Stimulated activated CD4-positive, alpha-beta T cell treated with anti-CD3 and anti-CD28 coated beads, Interleukin-15, amount 100 ng/mL, for 48 hours (primary cell): ENCODE data around the gene SFMBT2.

ENCODE experiments used
- DNase-seq, 2 donors: peaks; one replicate each; pipeline ENCODE4 v3.0.0-alpha.2; 2020; ENCODE audit warnings: low read depth in 2 of 2

The SFMBT2 gene

DNA sequence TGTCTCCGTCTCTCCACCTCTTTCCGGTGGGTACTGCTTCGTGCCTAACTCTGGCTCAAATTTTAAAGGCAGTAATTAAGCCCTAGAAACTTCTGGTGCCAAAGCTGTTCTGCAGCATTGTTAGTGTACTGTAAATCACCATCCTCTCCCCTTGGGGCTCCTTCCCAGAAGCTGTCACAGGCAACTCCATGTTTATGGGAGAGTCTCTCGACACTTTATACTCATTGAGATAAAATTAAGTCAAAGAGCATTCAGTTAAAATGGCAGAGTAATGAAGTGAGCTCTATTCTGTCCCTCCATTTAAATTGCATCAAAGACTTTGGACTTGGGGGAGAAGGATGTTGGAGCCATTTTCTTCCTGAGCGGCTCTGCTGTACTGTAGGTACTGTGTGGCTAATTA, 274.8 kb downstream of the SFMBT2 start:
- DNase-seq, result no peak

DNA sequence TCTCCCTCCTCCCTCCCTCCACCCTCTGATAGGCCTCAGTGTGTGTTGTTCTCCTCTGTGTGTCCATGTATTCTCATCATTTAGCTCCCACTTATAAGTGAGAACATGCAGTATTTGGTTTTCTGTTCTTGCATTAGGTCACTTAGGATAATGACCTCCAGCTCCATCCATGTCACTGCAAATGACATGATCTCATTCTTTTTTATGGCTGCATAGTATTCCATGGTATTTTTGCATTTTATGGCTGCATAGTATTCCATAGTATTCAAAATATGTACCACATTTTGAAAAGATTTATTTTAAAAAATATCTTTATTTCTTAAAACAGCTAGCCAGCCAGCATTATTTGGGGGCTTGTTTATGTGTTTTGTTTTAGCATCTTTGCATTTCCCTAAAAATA, 275.6 kb downstream of the SFMBT2 start:
- no peak for DNase-seq

DNA sequence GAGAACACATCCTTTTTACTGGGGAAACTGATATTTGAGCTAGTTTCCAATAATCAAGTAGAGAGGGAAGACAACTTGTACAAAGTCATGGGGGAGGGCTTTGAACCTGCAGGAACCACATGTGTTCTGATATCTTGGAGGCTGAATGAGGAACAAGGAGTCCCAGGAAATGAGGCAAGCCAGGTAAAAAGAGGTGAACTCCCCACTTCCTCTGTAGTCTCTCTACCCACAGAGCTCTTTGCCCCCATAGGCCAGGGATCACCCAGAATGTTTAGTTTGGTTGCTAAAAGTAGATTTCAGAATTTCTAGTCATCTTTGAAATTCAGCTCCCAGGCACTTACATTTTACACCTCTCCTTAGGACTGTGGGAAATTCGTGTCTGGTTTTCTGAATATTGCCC, 276.4 kb downstream of the SFMBT2 start:
- no peak for DNase-seq

DNA sequence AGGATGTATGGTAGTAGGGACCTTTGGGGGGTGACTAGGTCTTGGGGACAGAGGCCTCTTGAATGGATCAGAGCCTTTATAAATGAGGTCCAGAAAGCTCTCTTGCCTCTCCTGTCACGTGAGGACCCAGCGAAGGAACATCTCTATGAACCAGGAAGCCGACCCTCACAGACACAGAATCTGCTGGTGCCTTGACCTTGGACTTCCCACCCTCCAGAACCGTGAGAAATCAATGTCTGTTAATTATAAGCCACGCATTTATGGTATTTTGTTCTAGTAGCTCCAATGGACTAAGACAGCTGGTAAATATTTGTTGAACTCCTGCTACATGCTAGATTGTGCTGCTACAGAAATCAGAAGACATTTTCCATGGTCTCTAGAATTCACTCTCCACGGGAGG, 276.9 kb downstream of the SFMBT2 start:
- no peak for DNase-seq

DNA sequence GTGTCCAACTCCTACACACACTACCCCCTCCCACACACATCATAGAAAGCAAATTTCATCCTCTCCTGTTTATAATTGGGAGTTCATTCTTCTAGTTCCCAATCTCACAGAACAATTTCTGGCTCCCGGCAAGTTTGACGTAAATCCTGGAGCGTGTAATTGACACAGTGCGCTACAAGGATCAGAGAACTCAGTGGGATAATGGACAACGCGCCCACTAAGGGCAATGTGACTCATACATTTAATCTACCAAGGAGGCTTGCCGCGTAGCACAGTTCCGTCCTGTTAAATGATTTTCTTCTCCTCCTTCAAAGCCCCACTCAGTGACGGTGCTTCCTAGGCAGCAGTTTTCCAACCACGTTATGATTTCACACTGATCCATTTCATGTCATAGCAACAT, 277.6 kb downstream of the SFMBT2 start:
- no peak for DNase-seq

DNA sequence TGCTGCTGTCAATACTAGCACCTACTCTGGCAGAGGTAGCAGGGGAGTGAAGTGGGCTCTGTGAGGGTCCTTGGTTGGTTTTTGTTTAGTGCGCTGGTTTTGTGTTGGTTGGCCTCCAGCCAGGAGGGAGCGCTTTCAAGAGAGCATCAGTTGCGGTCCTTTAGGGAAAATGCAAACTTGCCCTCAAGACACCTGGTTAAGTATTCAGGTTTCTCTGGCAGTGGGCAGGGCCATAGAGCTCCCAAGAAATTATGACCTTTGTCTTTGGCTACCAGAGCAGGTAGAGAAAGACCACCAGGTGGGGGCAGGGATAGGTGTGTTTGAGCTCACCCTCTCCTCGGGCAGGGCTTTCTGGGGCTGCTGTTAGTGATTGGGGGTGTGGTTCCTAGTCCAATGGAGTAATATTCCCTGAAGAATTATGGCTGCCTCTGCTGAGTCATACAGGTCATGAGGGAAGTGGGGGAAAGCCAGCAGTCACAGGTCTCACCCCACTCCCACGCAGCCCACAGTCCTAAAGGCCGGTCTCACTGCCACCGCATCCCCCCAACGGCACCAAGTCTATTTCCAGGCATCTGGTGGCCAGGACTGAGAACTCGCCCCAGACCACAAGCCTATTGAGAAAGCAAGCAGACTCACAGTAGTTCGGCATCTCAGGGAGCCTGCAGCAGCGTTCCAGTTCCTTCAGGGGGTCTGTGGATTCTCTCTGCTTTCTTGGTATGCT, 280.5 kb downstream of the SFMBT2 start:
- no peak for DNase-seq

DNA sequence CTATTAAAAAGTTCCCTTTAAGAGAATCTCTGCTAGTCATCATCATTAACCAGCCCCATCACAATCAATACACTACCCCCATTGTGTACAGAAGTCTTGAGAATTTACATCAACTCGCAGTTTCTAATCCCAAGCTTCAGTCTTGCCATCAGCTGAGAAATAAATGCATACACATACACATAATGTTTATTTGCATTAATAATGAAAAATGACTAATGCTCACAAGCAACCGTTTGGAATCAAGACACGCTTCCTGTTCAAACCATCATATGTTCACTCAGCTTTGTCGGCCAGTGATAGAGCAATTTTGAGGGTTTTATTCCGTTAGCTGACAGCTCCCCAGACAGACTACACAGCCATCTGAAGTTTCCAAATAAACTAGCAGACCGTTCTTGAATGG, 287.1 kb downstream of the SFMBT2 start:
- DNase-seq, result no peak

DNA sequence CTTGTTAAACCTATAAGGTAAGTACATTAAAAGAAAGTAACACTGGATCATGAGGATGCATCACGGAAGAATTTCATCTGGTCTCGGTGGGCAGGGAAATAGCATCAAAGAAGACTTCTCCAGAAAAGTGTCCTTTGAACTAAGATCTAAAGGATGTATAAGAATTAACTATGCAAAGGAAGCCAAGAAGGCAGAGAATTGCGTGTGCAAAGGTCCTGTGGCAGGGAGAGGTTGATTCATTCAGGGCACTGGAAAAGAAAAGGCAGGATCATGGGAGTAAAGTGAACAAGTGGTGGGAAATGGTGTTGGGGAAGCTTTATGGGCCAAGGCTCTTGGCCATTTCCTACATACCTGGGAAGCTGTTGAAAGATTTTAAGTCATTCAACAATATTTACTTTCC, 288.3 kb downstream of the SFMBT2 start:
- DNase-seq, result no peak

DNA sequence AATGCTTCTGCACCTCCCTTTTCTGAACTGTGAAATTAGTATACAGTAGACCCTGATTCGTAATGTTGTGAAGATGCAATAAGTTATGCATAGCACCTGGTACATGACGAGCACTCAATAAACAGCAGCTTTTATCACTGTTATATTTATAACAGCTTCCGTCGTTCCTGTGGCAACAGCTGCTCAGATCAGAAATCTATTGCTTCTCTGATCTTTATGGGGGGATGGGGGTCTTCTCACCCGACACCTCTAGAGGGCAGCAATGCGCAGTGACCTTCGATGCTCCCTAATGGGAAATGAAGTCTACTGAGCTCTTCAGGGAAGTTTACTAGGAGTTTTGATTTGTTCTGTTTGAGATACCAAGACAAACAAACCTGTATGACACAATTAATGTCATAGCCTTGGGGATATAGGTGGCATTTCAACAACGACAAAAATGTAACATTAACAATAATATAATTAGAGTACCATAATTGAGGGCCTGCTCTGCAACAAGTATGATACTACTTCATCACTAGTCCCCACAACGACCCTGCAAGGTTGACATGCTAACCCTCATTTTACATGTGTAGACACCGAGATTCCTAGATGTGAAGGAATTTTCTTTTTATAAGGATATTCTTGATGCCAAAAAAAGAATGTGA, 289.6 kb downstream of the SFMBT2 start:
- DNase-seq, result peak; percentile 22 to 64

DNA sequence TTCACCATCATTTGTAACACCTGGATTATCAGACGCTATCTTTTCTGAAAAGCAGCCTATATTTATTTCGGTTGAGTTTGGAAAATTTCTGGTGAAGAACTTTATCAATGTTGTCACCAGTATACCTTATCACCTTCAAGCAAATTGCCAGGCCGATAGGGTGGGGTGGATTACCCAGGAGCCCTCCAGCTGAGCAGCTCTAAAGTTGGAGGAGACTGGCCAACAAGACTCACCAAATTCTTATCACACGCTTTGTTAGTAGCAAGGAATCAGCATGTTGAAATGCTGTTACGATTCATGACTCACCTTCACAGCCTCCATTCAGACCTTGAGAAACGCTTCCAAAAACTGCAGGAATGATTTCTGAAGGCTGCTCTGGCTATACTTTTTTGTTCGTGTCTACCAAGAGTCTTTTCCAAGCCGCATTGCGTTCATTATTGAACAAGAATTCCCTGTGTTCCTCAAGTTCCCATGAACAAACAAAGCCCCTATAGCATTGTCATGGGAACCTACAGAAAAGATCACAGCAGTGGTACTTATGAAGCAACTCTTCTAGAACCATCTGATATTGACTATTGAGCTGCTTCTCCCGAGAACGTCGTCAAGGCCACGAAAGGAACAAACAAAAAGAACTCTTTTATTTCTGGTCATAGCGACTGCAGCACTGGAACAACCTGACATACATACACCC, 291.4 kb downstream of the SFMBT2 start:
- no peak for DNase-seq

DNA sequence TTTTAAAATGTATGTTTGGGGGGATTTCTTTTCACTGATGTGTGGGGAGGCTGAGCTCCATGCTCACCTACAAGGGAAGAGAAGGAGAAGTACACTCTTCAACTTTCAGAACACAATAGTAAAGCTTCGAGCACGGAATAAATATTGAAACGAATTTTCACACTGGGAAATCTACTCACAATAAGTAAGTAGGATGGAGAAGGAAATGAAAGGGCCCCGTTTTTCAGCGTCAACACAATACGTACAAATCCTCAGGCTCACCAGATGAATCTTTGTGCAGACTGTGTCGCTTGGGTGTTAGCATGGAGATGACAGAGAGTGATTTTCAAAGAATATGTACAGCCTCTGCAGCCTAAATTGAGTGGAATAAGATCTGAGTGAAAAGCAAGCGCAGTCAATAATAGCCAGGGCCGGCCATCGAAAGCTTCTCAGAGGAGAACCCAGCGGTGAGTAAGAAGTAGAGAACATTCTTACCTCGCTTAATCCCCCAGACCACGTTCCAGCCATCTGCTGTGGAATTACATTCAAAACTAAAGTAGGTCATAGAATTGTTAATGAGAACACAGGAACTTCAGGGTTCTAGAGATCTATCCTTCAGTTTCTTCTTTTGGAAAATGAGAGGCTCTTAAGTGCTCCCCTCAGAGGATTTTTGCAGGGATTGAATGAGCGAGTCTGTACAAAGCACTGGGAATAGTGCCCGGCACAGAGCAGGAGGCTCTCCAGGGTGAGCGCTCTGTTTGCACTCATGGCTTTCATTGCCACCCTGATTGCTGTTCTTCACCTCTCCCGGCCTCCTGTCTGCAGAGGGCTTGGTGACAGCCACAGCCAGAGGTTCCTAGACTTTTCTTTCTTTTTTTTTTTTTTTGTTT, 292.8 kb downstream of the SFMBT2 start:
- DNase-seq, result no peak

DNA sequence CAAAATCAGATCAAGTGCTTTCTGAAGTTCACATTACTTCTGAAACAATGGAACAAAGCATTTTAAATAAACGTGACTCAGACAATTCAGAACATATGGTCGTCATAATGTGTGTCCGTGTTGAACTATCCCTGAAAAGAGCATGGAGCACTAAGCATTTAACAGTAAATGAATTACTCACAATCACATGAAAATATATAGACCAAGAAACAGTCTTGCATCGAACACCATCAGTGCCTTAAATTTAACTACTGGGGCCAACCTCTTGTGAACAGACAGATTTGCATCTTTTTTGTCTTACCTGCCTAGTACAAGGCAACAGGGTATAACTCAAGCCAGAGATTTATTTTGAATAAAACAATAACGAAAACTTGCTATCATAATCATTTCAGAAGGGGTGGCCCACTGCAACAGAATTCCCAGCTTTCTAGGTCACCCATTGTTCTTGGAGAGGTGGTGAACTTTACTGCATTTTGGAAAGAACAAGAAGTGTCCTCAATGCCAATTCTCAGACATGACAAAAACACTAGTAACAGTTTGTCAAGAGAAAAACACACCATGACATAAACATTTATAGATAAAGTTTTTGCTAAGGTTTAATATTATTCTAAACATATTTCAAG, 293.5 kb downstream of the SFMBT2 start:
- DNase-seq, result no peak

DNA sequence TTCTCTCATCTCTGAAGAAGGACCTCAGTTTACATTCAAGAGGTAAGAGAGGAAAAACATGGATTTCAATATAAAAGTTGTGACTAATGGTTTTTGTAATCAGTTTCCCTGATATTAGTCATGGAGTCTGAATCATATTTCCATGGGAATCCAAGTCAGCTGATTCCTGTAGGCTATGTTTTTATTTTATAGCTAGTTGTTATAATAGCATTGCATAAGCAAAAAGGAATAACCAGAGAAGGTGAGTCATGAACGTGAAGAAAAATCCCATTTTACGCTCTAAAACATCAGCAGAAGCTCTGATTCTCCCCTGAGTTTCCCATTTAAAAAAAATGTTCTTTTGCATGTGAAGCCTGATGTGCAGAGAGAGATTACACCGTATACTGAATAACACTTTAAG, 299.3 kb downstream of the SFMBT2 start:
- DNase-seq, result no peak

DNA sequence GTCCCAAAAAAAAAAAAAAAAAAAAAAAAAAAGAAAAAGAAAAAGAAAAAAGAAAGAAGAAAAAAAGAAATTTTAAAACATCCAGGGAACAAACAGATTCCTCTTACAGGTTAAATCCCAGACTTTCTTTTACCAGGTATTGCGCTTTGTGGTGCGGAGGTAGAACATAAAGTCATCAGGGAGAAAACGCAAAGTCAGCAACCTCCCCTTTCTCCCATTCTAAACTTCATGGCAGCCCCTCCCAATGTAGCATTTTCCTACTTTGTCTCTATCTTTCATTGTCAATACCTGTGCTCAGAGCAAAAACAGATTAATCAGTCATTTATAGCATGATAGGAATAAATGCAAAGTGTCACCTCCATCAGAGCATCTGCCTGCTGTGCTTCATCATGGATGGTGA, 299.7 kb downstream of the SFMBT2 start:
- no peak for DNase-seq
